Osteocyte (in vitro differentiated cells): ENCODE data around the gene GRID1. TPM values are rescaled to one million over a fixed set of nuclear protein-coding genes. Genes with fewer than 3 reads are reported as not detected.

Experiments used
- DNase-seq: peaks from one replicate; pipeline ENCODE4 v3.0.0; 2021; ENCODE audit warnings: mixed read lengths; ENCODE audit not compliant: unreplicated experiment; ENCODE audit errors: extremely low spot score
- H3K27ac Mint-ChIP-seq: one replicate; pipeline ENCODE4 v1.8.0; 2021; ENCODE audit warnings: mild to moderate bottlenecking, mixed read lengths; ENCODE audit not compliant: unreplicated experiment
- H3K27me3 Mint-ChIP-seq: one replicate; pipeline ENCODE4 v1.8.0; 2021; ENCODE audit warnings: mixed read lengths; ENCODE audit not compliant: unreplicated experiment
- H3K36me3 Mint-ChIP-seq: one replicate; pipeline ENCODE4 v1.8.0; 2021; ENCODE audit warnings: mixed read lengths; ENCODE audit not compliant: unreplicated experiment
- H3K4me1 Mint-ChIP-seq: one replicate; pipeline ENCODE4 v1.8.0; 2021; ENCODE audit warnings: mixed read lengths; ENCODE audit not compliant: unreplicated experiment
- H3K4me3 Mint-ChIP-seq: one replicate; pipeline ENCODE4 v1.8.0; 2021; ENCODE audit warnings: mild to moderate bottlenecking, moderate library complexity, mixed read lengths; ENCODE audit not compliant: unreplicated experiment
- H3K9me3 Mint-ChIP-seq: one replicate; pipeline ENCODE4 v1.8.0; 2021; ENCODE audit warnings: mixed read lengths; ENCODE audit not compliant: unreplicated experiment
- total RNA-seq: library from RNA; stranded (reverse); gene quantifications from 2 replicates; pipeline ENCODE4 v1.2.1, GENCODE V29; 2021
- TF ChIP-seq, protein P1 (sequence below): fragments of 200-600 bp; sonication (generic); IDR thresholded peaks from 2 replicates; pipeline ENCODE4 v1.5.0; 2021; ENCODE audit warnings: antibody characterized with exemption, mild to moderate bottlenecking, moderate library complexity

GRID1 gene
- total RNA-seq, 1 donor from 2014 or later: 0.11 TPM

DNA sequence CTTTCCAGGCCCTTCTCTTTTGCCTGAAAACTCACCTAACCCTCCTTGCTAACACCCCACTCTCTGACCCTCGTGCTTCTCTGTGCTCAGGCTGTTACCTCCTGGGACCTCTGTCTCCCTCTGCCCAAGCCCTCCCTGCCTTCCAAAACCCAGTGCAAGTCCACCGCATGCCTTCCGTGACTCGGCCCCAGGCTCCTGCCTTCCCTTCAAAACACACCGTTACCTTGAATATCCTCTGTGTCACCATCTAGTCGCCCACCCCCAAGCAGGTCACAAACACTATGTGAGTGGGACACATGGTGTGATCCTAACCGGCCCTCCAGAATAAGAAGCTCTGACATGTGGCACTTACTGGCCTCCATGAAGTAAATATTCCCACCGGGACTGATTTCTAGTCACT, 176.7 kb downstream of the GRID1 start:
- TF ChIP-seq, protein P1, sequence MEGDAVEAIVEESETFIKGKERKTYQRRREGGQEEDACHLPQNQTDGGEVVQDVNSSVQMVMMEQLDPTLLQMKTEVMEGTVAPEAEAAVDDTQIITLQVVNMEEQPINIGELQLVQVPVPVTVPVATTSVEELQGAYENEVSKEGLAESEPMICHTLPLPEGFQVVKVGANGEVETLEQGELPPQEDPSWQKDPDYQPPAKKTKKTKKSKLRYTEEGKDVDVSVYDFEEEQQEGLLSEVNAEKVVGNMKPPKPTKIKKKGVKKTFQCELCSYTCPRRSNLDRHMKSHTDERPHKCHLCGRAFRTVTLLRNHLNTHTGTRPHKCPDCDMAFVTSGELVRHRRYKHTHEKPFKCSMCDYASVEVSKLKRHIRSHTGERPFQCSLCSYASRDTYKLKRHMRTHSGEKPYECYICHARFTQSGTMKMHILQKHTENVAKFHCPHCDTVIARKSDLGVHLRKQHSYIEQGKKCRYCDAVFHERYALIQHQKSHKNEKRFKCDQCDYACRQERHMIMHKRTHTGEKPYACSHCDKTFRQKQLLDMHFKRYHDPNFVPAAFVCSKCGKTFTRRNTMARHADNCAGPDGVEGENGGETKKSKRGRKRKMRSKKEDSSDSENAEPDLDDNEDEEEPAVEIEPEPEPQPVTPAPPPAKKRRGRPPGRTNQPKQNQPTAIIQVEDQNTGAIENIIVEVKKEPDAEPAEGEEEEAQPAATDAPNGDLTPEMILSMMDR: no peak
- Mint-ChIP-seq H3K4me3 (no peak overlapping the region), H3K27me3 (no peaks in the 10 kb centered on the region), H3K36me3 (no peaks in the 10 kb centered on the region), H3K27ac (no peak overlapping the region), H3K4me1 (no peaks in the 10 kb centered on the region), H3K9me3 (no peaks in the 10 kb centered on the region)
- no peak for DNase-seq

DNA sequence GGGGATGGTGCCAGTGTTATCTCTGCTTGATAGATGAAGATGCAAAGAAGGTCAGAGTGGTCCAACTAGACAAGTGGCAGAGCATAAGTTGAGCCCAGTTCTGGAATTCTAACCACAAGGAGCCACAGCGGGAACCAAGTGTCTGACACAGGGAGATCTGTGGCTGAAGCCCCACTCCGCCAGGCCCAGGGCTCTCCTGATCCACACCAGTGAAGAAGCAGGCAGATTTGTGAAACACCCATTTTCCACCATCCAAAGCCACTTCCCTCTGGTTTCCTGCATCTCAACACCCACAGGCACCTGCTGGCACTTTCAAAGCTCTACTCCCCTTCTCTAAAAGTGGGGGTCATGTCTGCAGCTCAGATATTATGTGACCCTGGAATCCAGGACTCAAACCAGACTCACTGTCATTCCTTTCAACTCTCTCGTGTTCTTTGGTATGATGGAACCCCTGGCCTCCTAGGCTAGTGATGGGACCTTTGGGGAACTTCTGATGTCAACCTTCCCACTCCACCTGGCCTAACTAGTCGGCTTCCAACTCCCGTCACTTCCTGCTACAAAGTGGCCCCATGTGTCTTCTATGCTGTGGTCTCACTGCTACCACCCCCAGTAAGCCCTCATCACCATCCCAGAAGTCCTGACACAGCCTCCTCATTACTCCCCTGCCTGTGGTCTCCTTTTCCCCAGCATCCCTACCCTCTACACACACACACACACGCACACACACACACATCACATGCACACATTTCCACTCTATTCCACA, 177.6 kb downstream of the GRID1 start:
- Mint-ChIP-seq H3K36me3 (no peaks in the 10 kb centered on the region), H3K27ac (no peak overlapping the region), H3K27me3 (no peaks in the 10 kb centered on the region), H3K4me1 (no peaks in the 10 kb centered on the region), H3K4me3 (no peak overlapping the region), H3K9me3 (no peaks in the 10 kb centered on the region)
- TF ChIP-seq, protein P1: no peak
- peak; percentile 27 for DNase-seq

DNA sequence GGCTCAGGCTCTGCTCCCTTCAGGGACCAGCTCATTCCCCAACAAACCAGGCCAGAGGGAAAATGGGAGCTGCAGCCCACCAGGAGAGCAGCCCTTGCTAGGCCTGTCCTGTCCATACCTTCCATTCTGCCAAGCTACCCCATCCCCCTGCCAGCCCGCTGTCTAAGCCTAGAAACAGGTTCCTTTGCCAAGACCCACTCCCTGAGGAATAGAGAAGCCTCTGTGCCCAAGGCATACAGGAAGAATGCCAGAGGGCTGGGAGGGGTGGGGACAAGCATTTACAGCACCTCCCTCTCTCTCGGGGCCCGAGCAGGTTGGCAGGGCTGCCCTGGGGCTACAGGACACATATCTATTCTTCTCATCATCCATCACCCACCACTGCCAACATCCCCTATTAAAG, 178.3 kb downstream of the GRID1 start:
- Mint-ChIP-seq H3K27me3 (no peaks in the 10 kb centered on the region), H3K4me3 (no peak overlapping the region), H3K27ac (no peak overlapping the region), H3K9me3 (no peaks in the 10 kb centered on the region), H3K4me1 (no peaks in the 10 kb centered on the region), H3K36me3 (no peaks in the 10 kb centered on the region)
- DNase-seq: peak; percentile 62
- TF ChIP-seq, protein P1: no peak

DNA sequence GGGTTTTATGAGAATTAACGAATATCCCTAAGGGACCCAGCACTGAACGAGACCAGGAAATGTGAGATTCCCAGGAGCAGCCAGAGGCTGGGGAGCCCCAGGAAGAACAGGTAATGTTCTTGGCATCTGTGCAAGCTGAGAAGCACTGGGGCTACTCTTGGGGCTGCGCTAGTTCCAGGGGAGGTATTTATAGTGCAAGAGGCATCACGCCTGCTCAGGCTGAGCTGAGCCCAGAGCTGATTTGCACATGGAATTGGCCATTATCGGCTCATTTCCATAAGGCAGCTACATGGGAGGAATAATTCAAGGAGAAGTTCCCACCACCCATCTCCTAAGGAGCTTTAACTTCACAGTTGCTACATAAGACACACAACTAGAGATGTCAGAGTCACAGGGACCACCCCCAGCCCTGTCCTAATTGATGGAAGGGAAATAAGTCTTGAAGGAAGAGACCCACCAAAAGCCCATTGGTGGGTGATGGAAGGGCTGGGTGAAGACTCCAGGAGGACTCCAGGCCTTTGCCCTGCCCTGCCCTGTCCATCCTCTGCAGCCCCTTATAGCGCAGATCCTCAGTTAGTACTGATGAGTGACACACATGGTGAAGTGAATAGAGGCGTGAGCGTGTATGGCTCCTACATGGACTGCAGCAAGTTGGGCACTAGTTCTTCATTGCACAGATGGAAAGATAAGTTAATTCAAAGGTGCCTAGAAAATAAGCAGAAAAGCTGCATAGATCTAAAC, 178.9 kb downstream of the GRID1 start:
- Mint-ChIP-seq H3K4me3 (no peak overlapping the region), H3K4me1 (no peaks in the 10 kb centered on the region), H3K9me3 (no peaks in the 10 kb centered on the region), H3K36me3 (no peaks in the 10 kb centered on the region), H3K27ac (no peak overlapping the region), H3K27me3 (no peaks in the 10 kb centered on the region)
- TF ChIP-seq, protein P1: no peak
- DNase-seq: peak; percentile 56

DNA sequence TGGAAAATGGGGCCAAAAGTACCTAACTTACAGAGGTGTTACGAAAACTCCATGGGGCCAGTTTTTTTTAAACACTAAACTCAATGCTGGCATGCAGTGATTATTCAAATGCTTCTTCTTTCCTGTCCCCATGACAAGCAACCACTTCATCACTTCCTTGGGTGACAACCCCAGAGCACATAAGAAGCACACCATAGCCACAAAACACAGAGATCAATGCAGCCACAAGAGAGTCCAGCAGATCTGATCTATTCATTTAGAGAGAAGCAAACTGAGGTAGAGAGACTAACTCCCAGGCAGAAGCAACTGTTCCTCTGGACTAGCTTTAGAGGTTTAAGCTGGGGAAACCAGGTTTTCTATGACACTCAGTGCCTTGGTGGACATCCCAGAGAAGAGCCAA, 180.0 kb downstream of the GRID1 start:
- Mint-ChIP-seq H3K27me3 (no peaks in the 10 kb centered on the region), H3K4me3 (no peak overlapping the region), H3K9me3 (no peaks in the 10 kb centered on the region), H3K27ac (no peak overlapping the region), H3K36me3 (no peaks in the 10 kb centered on the region), H3K4me1 (no peaks in the 10 kb centered on the region)
- TF ChIP-seq, protein P1: no peak
- DNase-seq: no peak
